HepG2 (cell line): ENCODE data around the gene ELMOD1. TPM values are rescaled to one million over a fixed set of nuclear protein-coding genes. Genes with fewer than 3 reads are reported as not detected.

Source experiments
- ATAC-seq: fragments of 200-7000 bp; cut with Tn5 transposase; 3 replicates; pipeline ENCODE4 v1.9.1; 2020; ENCODE audit warnings: mild to moderate bottlenecking, moderate library complexity
- BruUV-seq: library from RNA; stranded (reverse); fragments of 400-500 nt; replicated peaks from 2 replicates; lab custom pipeline; 2021; lab: Mats Ljungman, UMichigan
- CTCF ChIA-PET: fragments of 300-600 bp; formaldehyde crosslinking; extraction: SDS; loops from one replicate; lab custom pipeline; 2021; ENCODE audit warnings: low total read pairs, inconsistent platforms, low intra/inter-chr PET ratio; lab: Yijun Ruan, JAX
- POLR2A ChIA-PET: fragments of 350-600 bp; sonication (Branson Sonifier 250); formaldehyde crosslinking; loops from one replicate; lab custom pipeline; 2020; ENCODE audit warnings: antibody characterized with exemption, inconsistent platforms; lab: Yijun Ruan, JAX
- DNase-seq: peaks from one replicate; pipeline ENCODE4 v3.0.0-alpha.2; 2015; ENCODE audit warnings: low spot score
- FAIRE-seq: peaks from 3 replicates; lab custom pipeline; 2011; peaks lifted over from hg19 to GRCh38; lab: Jason Lieb, UNC
- H2AFZ ChIP-seq: one replicate; pipeline ENCODE4 v1.6.1; 2011; ENCODE audit warnings: low read length, inconsistent platforms
- H3K27ac ChIP-seq: fragments of 300-600 bp; 3 replicates; pipeline ENCODE4 v1.8.0; 2011; ENCODE audit warnings: mixed run types, mild to moderate bottlenecking, mixed read lengths, low read length, inconsistent platforms; ENCODE audit not compliant: insufficient read depth; ENCODE audit errors: extremely low read length
- H3K27me3 ChIP-seq, 2 experiments: fragments of 200-600 bp in 1 of 2; 2 replicates in 1 of 2; 3 replicates in 1 of 2; pipeline versions ENCODE4 v1.6.0 to v1.8.0; 2011; ENCODE audit warnings: low read length in 2 of 2, mild to moderate bottlenecking in 2 of 2, moderate library complexity in 2 of 2, inconsistent platforms in 1 of 2; ENCODE audit not compliant: insufficient read depth in 2 of 2, control insufficient read depth in 1 of 2
- H3K36me3 ChIP-seq, 2 experiments: fragments of 200-600 bp in 1 of 2; replicated peaks in 1 of 2; 2 replicates in 1 of 2; 3 replicates in 1 of 2; pipeline versions ENCODE4 v1.5.1 to v1.8.0; 2011; ENCODE audit warnings: low read length in 2 of 2, inconsistent platforms in 1 of 2; ENCODE audit not compliant: insufficient read depth in 2 of 2, control insufficient read depth in 1 of 2
- H3K4me1 ChIP-seq: 2 replicates; pipeline ENCODE4 v1.5.1; 2012; ENCODE audit warnings: low read length, inconsistent platforms; ENCODE audit not compliant: insufficient read depth
- H3K4me2 ChIP-seq: 2 replicates; pipeline ENCODE4 v1.6.0; 2011; ENCODE audit warnings: low read depth, low read length, inconsistent platforms
- H3K4me3 ChIP-seq, 3 experiments: fragments of 200-600 bp in 1 of 3; sonication (generic), shearing (Covaris generic) in 1 of 3; replicated peaks in 1 of 3; 2 replicates each; pipeline ENCODE4 v1.5.1; 2011 to 2016; ENCODE audit warnings: low read length in 3 of 3, inconsistent platforms in 2 of 3, low read depth in 2 of 3, mild to moderate bottlenecking in 2 of 3, control low read depth in 1 of 3, mixed read lengths in 1 of 3; ENCODE audit not compliant: insufficient read depth in 1 of 3
- H3K79me2 ChIP-seq: one replicate; pipeline ENCODE4 v1.6.1; 2011; ENCODE audit warnings: low read length, inconsistent platforms; ENCODE audit not compliant: insufficient read depth
- H3K9ac ChIP-seq: 2 replicates; pipeline ENCODE4 v1.6.0; 2011; ENCODE audit warnings: mild to moderate bottlenecking, low read depth, low read length, inconsistent platforms; ENCODE audit not compliant: insufficient read depth
- H3K9me3 ChIP-seq: 2 replicates; pipeline ENCODE4 v1.5.1; 2012; ENCODE audit warnings: mild to moderate bottlenecking, low read length
- H4K20me1 ChIP-seq: 2 replicates; pipeline ENCODE4 v1.6.0; 2011; ENCODE audit warnings: inconsistent platforms, mild to moderate bottlenecking, low read length, moderate library complexity; ENCODE audit not compliant: insufficient read depth
- DMAP1 ChIP-seq: IDR thresholded peaks from 2 replicates; pipeline ENCODE4 v1.6.1; 2016
- GLI4 ChIP-seq: sonication (generic); formaldehyde crosslinking; IDR thresholded peaks from 2 replicates; pipeline ENCODE4 v1.5.1; 2020; ENCODE audit warnings: missing genetic modification reagents, mild to moderate bottlenecking, moderate library complexity, borderline replicate concordance
- HDAC2 ChIP-seq: sonication (generic); formaldehyde crosslinking; IDR thresholded peaks from 2 replicates; pipeline ENCODE4 v1.4.0; 2020; ENCODE audit warnings: missing genetic modification reagents
- HOXA5 ChIP-seq: sonication (generic); formaldehyde crosslinking; IDR thresholded peaks from 2 replicates; pipeline ENCODE4 v1.4.0; 2020; ENCODE audit warnings: missing genetic modification reagents
- NFYC ChIP-seq: IDR thresholded peaks from 2 replicates; pipeline ENCODE4 v1.6.1; 2016; ENCODE audit warnings: missing genetic modification reagents, missing compliant biosample characterization
- POLR2AphosphoS5 ChIP-seq: IDR thresholded peaks from 2 replicates; pipeline ENCODE4 v1.6.1; 2012; ENCODE audit warnings: low read depth, low read length
- RAD21 ChIP-seq: fragments of 450-650 bp; formaldehyde crosslinking; IDR thresholded peaks from 2 replicates; pipeline ENCODE4 v1.5.0; 2020; ENCODE audit warnings: mild to moderate bottlenecking
- SMAD1 ChIP-seq: sonication (generic); formaldehyde crosslinking; IDR thresholded peaks from 2 replicates; pipeline ENCODE4 v1.4.0; 2020; ENCODE audit warnings: missing genetic modification reagents, low read depth, mild to moderate bottlenecking, borderline replicate concordance
- TARDBP ChIP-seq: sonication (generic); formaldehyde crosslinking; IDR thresholded peaks from 2 replicates; pipeline ENCODE4 v1.8.0; 2022; ENCODE audit warnings: mild to moderate bottlenecking, missing genetic modification reagents
- ZBTB10 ChIP-seq: sonication (generic); formaldehyde crosslinking; IDR thresholded peaks from 2 replicates; pipeline ENCODE4 v1.4.0; 2020; ENCODE audit warnings: missing genetic modification reagents, borderline replicate concordance
- ZMYM3 ChIP-seq: sonication (generic); formaldehyde crosslinking; IDR thresholded peaks from 2 replicates; pipeline ENCODE4 v1.5.1; 2020; ENCODE audit warnings: mild to moderate bottlenecking, missing genetic modification reagents
- ZNF235 ChIP-seq: sonication (generic); formaldehyde crosslinking; IDR thresholded peaks from 2 replicates; pipeline ENCODE4 v1.8.1; 2023; ENCODE audit warnings: mild to moderate bottlenecking, missing genetic modification reagents, borderline replicate concordance
- ZNF256 ChIP-seq: sonication (generic); formaldehyde crosslinking; conservative IDR thresholded peaks from 2 replicates; pipeline ENCODE4 v1.4.0; 2020; ENCODE audit warnings: missing genetic modification reagents
- ZNF678 ChIP-seq: sonication (generic); formaldehyde crosslinking; IDR thresholded peaks from 2 replicates; pipeline ENCODE4 v1.4.0; 2020; ENCODE audit warnings: mild to moderate bottlenecking, missing genetic modification reagents
- ZNF781 ChIP-seq: sonication (generic); formaldehyde crosslinking; IDR thresholded peaks from 2 replicates; pipeline ENCODE4 v1.5.1; 2020; ENCODE audit warnings: borderline replicate concordance, mild to moderate bottlenecking, missing genetic modification reagents; ENCODE audit errors: not compliant biosample characterization
- ZNF800 ChIP-seq: sonication (generic); formaldehyde crosslinking; IDR thresholded peaks from 2 replicates; pipeline ENCODE4 v1.4.0; 2020; ENCODE audit warnings: missing genetic modification reagents
- WGBS: methylation state at CpG from one replicate; pipeline ENCODE4 v1.1.6; 2017; ENCODE audit warnings: low lambda C conversion rate; 5-methylcytosine and 5-hydroxymethylcytosine counted together
- in situ Hi-C: cut with HindIII; loops from 2 replicates; pipeline ENCODE4 v1.10.0; 2017; ENCODE audit warnings: low pct_unique_long_range_greater_than_20kb; ENCODE audit not compliant: extremely low pct_ligation_motif_present
- intact Hi-C: fragments of 100-400 bp; cut with micrococcal nuclease; formaldehyde crosslinking; loops from one replicate; pipeline ENCODE4 v1.10.0; 2022; ENCODE audit not compliant: unreplicated experiment
- polyA plus RNA-seq, 8 experiments: library from polyadenylated mRNA; depleted of rRNA in 3 of 8; stranded (reverse) in 7 of 8; unstranded in 1 of 8; fragments of >200 nt; fragmentation: Illumina TruSeq in 4 of 8; extraction: Trizol in 4 of 8; gene quantifications; 2 replicates each; pipeline versions ENCODE4 v1.2.1 to v1.2.3, GENCODE V29; 2011 to 2016; ENCODE audit warnings: low read depth in 4 of 8, missing spikeins in 1 of 8, mixed read lengths in 1 of 8; ENCODE audit not compliant: insufficient read depth in 1 of 8
- total RNA-seq, 5 experiments: library from RNA; depleted of rRNA; stranded (reverse); fragments of >200 nt; fragmentation: Illumina TruSeq; extraction: Trizol; gene quantifications; 2 replicates each; pipeline ENCODE4 v1.2.3, GENCODE V29; 2016; ENCODE audit warnings: low read depth in 1 of 5

The ELMOD1 gene
- total and polyA plus RNA-seq, 2 of the 13 experiments (the other 11 are each of a cell fraction or from before 2014, with no cell fraction given), result not detected

GRCh38 chr11:107660066-107660465 lies 69.1 kb downstream of the ELMOD1 start:
- ChIA-PET CTCF (no interaction called here), POLR2A (no interaction called here)
- ATAC-seq (no peak), DNase-seq (no peak), FAIRE-seq (no peak)
- Histone ChIP-seq H4K20me1 (no peaks in the 10 kb centered on the region), H3K36me3 (no peaks in the 10 kb centered on the region), H3K79me2 (no peaks in the 10 kb centered on the region), H3K27me3 (peaks cover 0 to 10% of the 10 kb centered on the region in 2 experiments; a peak in 3 of 5 replicates), H3K4me1 (no peaks in the 10 kb centered on the region), H3K4me3 (no peak overlapping the region), H2AFZ (no peak overlapping the region), H3K4me2 (no peak overlapping the region), H3K9me3 (no peaks in the 10 kb centered on the region), H3K27ac (no peak overlapping the region), H3K9ac (no peak overlapping the region)
- intact Hi-C loops (loop anchor here (5.0 kb wide), 1 partner anchor 498 kb away; no protein-coding TSS in a partner anchor), in situ Hi-C loops (no loop called here)
- TF ChIP-seq ZMYM3 (no peak), GLI4 (CRISPR knock-in tag) (no peak), NFYC (CRISPR knock-in tag) (no peak), DMAP1 (CRISPR knock-in tag) (no peak), ZBTB10 (no peak), SMAD1 (no peak), HOXA5 (CRISPR knock-in tag) (no peak), ZNF256 (CRISPR knock-in tag) (no peak), ZNF678 (CRISPR knock-in tag) (no peak), ZNF235 (CRISPR knock-in tag) (no peak), HDAC2 (no peak), ZNF800 (no peak), RAD21 (CRISPR knock-in tag) (no peak), TARDBP (CRISPR knock-in tag) (no peak), POLR2AphosphoS5 (no peak), ZNF781 (CRISPR knock-in tag) (no peak)
- no TSS peak for BruUV-seq
- 1% methylated on average over 3 of the region's 3 CpGs for WGBS
